ENCODE data around the gene TMEM171. TPM values are rescaled to one million over a fixed set of nuclear protein-coding genes. Genes with fewer than 3 reads are reported as not detected.

TMEM171 gene
- total RNA-seq, 2 donors from 2014 or later = not detected

- Histone ChIP-seq H3K4me1 (ENCODE audit: control insufficient read depth in 1 of 2, low read depth in 2 of 2) (no peaks in the 10 kb centered on the region), H3K4me3 (no peak overlapping the region), H3K27ac (no peak overlapping the region), H3K27me3 (replicated peaks; ENCODE audit: insufficient read depth) (no peaks in the 10 kb centered on the region), H3K36me3 (no peaks in the 10 kb centered on the region), H3K9me3 (no peaks in the 10 kb centered on the region)
- DNase-seq (ENCODE audit: low spot score) (no peak), ATAC-seq (ENCODE audit: insufficient number of reproducible peaks, low FRiP score, low read depth) (no peak)
- TF ChIP-seq, protein P1, sequence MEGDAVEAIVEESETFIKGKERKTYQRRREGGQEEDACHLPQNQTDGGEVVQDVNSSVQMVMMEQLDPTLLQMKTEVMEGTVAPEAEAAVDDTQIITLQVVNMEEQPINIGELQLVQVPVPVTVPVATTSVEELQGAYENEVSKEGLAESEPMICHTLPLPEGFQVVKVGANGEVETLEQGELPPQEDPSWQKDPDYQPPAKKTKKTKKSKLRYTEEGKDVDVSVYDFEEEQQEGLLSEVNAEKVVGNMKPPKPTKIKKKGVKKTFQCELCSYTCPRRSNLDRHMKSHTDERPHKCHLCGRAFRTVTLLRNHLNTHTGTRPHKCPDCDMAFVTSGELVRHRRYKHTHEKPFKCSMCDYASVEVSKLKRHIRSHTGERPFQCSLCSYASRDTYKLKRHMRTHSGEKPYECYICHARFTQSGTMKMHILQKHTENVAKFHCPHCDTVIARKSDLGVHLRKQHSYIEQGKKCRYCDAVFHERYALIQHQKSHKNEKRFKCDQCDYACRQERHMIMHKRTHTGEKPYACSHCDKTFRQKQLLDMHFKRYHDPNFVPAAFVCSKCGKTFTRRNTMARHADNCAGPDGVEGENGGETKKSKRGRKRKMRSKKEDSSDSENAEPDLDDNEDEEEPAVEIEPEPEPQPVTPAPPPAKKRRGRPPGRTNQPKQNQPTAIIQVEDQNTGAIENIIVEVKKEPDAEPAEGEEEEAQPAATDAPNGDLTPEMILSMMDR (IDR thresholded peaks at IDR 0.05) = no peak
Measured at GRCh38 chr5:73155271-73156222, 35.2 kb downstream of the TMEM171 start.

DNA sequence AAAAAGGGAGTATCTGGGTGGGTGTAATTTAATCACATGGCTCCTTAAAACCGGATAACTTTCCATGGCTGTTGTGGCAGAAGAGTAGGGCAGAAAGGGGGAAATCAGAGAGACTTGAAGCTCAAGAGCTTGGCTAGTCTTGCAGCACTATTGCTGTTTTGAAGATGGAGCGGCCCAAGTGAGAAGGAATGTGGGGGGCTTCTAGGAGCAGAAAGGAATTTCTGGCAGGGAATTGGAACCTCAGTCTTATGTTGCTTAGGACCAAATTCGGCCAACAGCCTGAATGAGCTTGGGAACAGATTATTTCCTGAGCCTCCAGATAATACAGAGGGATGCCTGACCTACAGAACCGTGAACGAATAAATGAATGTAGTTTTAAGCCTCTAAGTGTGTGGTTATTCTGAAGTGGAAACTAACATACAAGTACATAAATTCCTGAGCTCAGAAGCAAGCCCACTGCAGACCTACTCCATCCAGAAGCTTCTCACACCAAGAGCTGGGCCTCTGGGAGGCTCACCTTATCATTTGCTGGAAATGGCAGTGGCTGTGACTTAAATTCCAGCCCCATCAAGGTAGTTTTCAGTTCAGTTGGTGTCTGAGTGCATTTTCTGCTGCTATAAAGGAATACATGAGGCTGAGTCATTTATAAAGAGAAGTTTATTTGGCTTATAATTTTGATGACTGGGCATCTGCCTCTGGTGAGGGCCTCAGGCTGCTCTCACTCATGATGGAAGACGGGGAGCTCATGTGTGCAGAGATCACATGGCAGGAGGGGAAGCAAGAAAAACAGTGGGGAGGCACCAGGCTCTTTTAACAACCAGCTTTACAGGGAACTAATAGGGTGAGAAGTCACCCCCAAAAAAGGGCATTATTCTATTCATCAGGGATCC is 37.3 kb downstream of the TMEM171 start:
- DNase-seq (ENCODE audit: low spot score) (no peak), ATAC-seq (ENCODE audit: insufficient number of reproducible peaks, low FRiP score, low read depth) (no peak)
- no peak overlapping the region for H3K27ac ChIP-seq
- H3K27me3 ChIP-seq (replicated peaks; ENCODE audit: insufficient read depth) = no peaks in the 10 kb centered on the region
- no peak overlapping the region for H3K4me3 ChIP-seq
- H3K4me1 ChIP-seq (ENCODE audit: control insufficient read depth in 1 of 2, low read depth in 2 of 2) = no peaks in the 10 kb centered on the region
- no peaks in the 10 kb centered on the region for H3K36me3 ChIP-seq
- H3K9me3 ChIP-seq = no peaks in the 10 kb centered on the region
- TF ChIP-seq, protein P1 (IDR thresholded peaks at IDR 0.05) = no peak

- Histone ChIP-seq H3K4me1 (ENCODE audit: control insufficient read depth in 1 of 2, low read depth in 2 of 2) (no peaks in the 10 kb centered on the region), H3K36me3 (no peaks in the 10 kb centered on the region), H3K27me3 (replicated peaks; ENCODE audit: insufficient read depth) (no peaks in the 10 kb centered on the region), H3K4me3 (no peak overlapping the region), H3K9me3 (no peaks in the 10 kb centered on the region), H3K27ac (no peak overlapping the region)
- ATAC-seq (ENCODE audit: insufficient number of reproducible peaks, low FRiP score, low read depth) (no peak), DNase-seq (ENCODE audit: low spot score) (no peak)
- TF ChIP-seq, protein P1 (IDR thresholded peaks at IDR 0.05) = no peak
Measured at GRCh38 chr5:73158313-73158712, 37.9 kb downstream of the TMEM171 start.

DNA sequence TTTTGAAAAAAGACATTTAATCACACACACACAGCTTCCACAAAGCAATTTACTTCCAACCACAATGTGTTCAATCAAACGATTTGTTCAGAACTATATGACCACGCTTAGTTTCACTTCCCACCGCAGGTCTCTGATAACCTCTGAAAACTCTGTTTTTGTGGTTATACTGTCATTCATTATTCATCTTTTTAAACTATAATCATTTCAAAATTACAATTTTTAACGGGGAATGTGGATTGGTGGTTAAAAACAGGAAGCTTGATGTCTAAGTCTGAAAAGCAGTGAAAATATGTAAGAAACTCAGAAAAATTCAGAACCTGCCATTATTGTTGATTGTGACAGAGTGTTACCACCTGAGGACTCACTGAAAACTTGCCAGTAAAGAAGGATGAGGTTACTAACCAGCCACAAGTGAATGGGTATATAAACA is 39.9 kb downstream of the TMEM171 start:
- H3K4me3 ChIP-seq = no peak overlapping the region
- no peaks in the 10 kb centered on the region for H3K36me3 ChIP-seq
- no peaks in the 10 kb centered on the region for H3K27me3 ChIP-seq (replicated peaks; ENCODE audit: insufficient read depth)
- H3K27ac ChIP-seq = no peak overlapping the region
- H3K9me3 ChIP-seq = no peaks in the 10 kb centered on the region
- no peak for DNase-seq (ENCODE audit: low spot score)
- ATAC-seq (ENCODE audit: insufficient number of reproducible peaks, low FRiP score, low read depth) = no peak
- TF ChIP-seq, protein P1 (IDR thresholded peaks at IDR 0.05) = no peak
- no peaks in the 10 kb centered on the region for H3K4me1 ChIP-seq (ENCODE audit: control insufficient read depth in 1 of 2, low read depth in 2 of 2)

DNA sequence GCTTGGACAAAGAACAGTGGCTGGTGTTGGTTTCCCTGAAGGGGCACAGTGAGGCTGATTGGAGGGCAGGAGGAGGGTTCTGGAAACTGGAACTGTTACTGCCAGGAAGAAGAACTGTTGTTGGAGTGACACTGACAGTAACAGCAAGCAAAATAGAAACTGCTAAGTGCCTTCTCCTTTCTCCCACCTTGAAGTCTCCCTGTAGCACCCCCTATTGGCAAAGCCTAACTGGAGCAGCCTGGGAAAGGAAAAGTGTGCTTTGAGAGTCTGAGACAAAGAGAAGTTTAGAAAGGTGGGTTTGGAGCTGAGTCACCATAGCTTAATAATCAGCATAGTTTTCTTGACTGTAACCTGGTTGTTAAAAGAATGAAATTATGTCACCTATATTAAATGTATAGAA is 50.1 kb downstream of the TMEM171 start:
- DNase-seq (ENCODE audit: low spot score) = no peak
- Histone ChIP-seq H3K4me3 (no peak overlapping the region), H3K27ac (no peak overlapping the region), H3K4me1 (ENCODE audit: control insufficient read depth in 1 of 2, low read depth in 2 of 2) (no peaks in the 10 kb centered on the region), H3K27me3 (replicated peaks; ENCODE audit: insufficient read depth) (no peaks in the 10 kb centered on the region), H3K9me3 (no peaks in the 10 kb centered on the region), H3K36me3 (no peaks in the 10 kb centered on the region)
- ATAC-seq (ENCODE audit: insufficient number of reproducible peaks, low FRiP score, low read depth) = no peak
- TF ChIP-seq, protein P1 (IDR thresholded peaks at IDR 0.05) = no peak
